GM12865 (cell line): ENCODE results near the gene JAKMIP1.

ENCODE experiments used
- DNase-seq: peaks from one replicate; pipeline ENCODE4 v3.0.0; 2010; ENCODE audit warnings: low read depth
- H3K4me3 ChIP-seq: 2 replicates; pipeline ENCODE4 v1.5.1; 2011; ENCODE audit warnings: mild to moderate bottlenecking, low read depth, low read length, control low read depth
- CTCF ChIP-seq: IDR thresholded peaks from 2 replicates; pipeline ENCODE4 v1.5.1; 2011; ENCODE audit warnings: low read length, control low read depth, low read depth, inconsistent platforms; ENCODE audit not compliant: insufficient read depth; ENCODE audit errors: missing control alignments

Gene JAKMIP1

GRCh38 chr4:6013564-6013963 is 186.8 kb downstream of the JAKMIP1 start:
- H3K4me3 ChIP-seq: no peak overlapping the region
- DNase-seq: no peak

GRCh38 chr4:6012200-6012599 is 188.1 kb downstream of the JAKMIP1 start:
- TF ChIP-seq CTCF: no peak
- no peak overlapping the region for H3K4me3 ChIP-seq
- no peak for DNase-seq

More at GRCh38 chr4:6013564-6013963, 186.8 kb downstream of the JAKMIP1 start:
- no peak for TF ChIP-seq CTCF

- no peak for TF ChIP-seq CTCF
- no peak for DNase-seq
- H3K4me3 ChIP-seq: no peak overlapping the region
These were observed 188.7 kb downstream of the JAKMIP1 start for GRCh38 chr4:6011686-6012085.

GRCh38 chr4:6011271-6011671 is 189.1 kb downstream of the JAKMIP1 start:
- no peak overlapping the region for H3K4me3 ChIP-seq
- TF ChIP-seq CTCF: no peak
- no peak for DNase-seq

GRCh38 chr4:6010789-6011188 is 189.6 kb downstream of the JAKMIP1 start:
- DNase-seq: no peak
- no peak overlapping the region for H3K4me3 ChIP-seq
- no peak for TF ChIP-seq CTCF

GRCh38 chr4:6009452-6009851 is 190.9 kb downstream of the JAKMIP1 start:
- no peak overlapping the region for H3K4me3 ChIP-seq
- no peak for DNase-seq
- no peak for TF ChIP-seq CTCF

GRCh38 chr4:6008766-6009385 is 191.5 kb downstream of the JAKMIP1 start:
- no peak overlapping the region for H3K4me3 ChIP-seq
- no peak for DNase-seq
- no peak for TF ChIP-seq CTCF
